Measurements from ENCODE around the gene FOXC2. TPM values are rescaled to one million over a fixed set of nuclear protein-coding genes. Genes with fewer than 3 reads are reported as not detected.

FOXC2 gene
- total and polyA plus RNA-seq, 10 of the 15 experiments (the other 5 are each of a cell fraction or from before 2014, with no cell fraction given): not detected

GRCh38 chr16:86571530-86571915, 4.9 kb downstream of the FOXC2 start (continued):
- TF ChIP-seq CTCF (IDR thresholded peaks at IDR 0.05 in 2 of 3, conservative IDR thresholded peaks at IDR 0.05 in 1 of 3; ENCODE audit: control insufficient read depth in 2 of 3, extremely low read depth in 1 of 3, insufficient read depth in 1 of 3, low read depth in 3 of 3, low read length in 3 of 3): no peak
- TF ChIP-seq MEF2B (IDR thresholded peaks at IDR 0.05; ENCODE audit: partially characterized antibody, poor library complexity, severe bottlenecking): no peak
- TF ChIP-seq HSF1 (IDR thresholded peaks at IDR 0.05; ENCODE audit: low read depth, low read length): no peak

- no peaks in the 10 kb centered on the region for H3K36me3 ChIP-seq (ENCODE audit: control insufficient read depth in 2 of 2, insufficient read depth in 2 of 2, low read length in 1 of 2)
- H3K79me2 ChIP-seq (ENCODE audit: control insufficient read depth, insufficient read depth, low read length): no peaks in the 10 kb centered on the region
- no peak for DNase-seq (ENCODE audit: low read depth, low spot score)
- no peak for FAIRE-seq
- no peak for ATAC-seq
- ChIA-PET RAD21 (ENCODE audit: unreplicated experiment) (no interaction called here), POLR2A (no interaction called here), SMC1A (ENCODE audit: uncharacterized antibody, unreplicated experiment) (no interaction called here), CTCF (no interaction called here)
- H3K4me1 ChIP-seq (ENCODE audit: control insufficient read depth, insufficient read depth, low read length): no peaks in the 10 kb centered on the region
- intact Hi-C loops (cut with micrococcal nuclease; ENCODE audit: unreplicated experiment) (no loop called here), in situ Hi-C loops (cut with MboI) (no loop called here)
- no peak overlapping the region for H3K9ac ChIP-seq (ENCODE audit: control insufficient read depth, insufficient read depth, low read length)
- no peak overlapping the region for H2AFZ ChIP-seq (ENCODE audit: control insufficient read depth, low read depth, low read length)
- H3K4me3 ChIP-seq: no peak overlapping the region
- H3K27me3 ChIP-seq (replicated peaks in 1 of 2; ENCODE audit: control insufficient read depth in 2 of 2, insufficient read depth in 2 of 2, low read length in 1 of 2): peaks cover 2 to 13% of the 10 kb centered on the region in 2 experiments; a peak in 3 of 4 replicates
- 59% methylated on average over 12 of the region's 12 CpGs for WGBS (ENCODE audit: insufficient coverage, insufficient replicate concordance, low lambda C conversion rate, missing lambda C conversion rate)
- no peak overlapping the region for H3K27ac ChIP-seq (ENCODE audit: control insufficient read depth, insufficient read depth)
- no peak overlapping the region for H3K4me2 ChIP-seq (ENCODE audit: control insufficient read depth, insufficient read depth)
- no TSS peak for BruUV-seq (replicated peaks)
- H4K20me1 ChIP-seq (ENCODE audit: control insufficient read depth, insufficient read depth): no peaks in the 10 kb centered on the region
- no peaks in the 10 kb centered on the region for H3K9me3 ChIP-seq (replicated peaks; ENCODE audit: control insufficient read depth, insufficient read depth, low read length)
- TF ChIP-seq NR2C2 (IDR thresholded peaks at IDR 0.05; ENCODE audit: borderline replicate concordance, control insufficient read depth, insufficient read length, low read depth) (no peak), ASH2L (IDR thresholded peaks at IDR 0.05; ENCODE audit: borderline replicate concordance, low read depth) (no peak), NR2F1 (conservative IDR thresholded peaks at IDR 0.05) (no peak), FOXM1 (IDR thresholded peaks at IDR 0.05; ENCODE audit: low read depth, low read length) (no peak), RFX5 (IDR thresholded peaks at IDR 0.05; ENCODE audit: low read depth, low read length) (no peak), IKZF1 (conservative IDR thresholded peaks at IDR 0.05) (no peak), MTA2 (IDR thresholded peaks at IDR 0.05; ENCODE audit: low read depth) (no peak), ZNF384 (IDR thresholded peaks at IDR 0.05; ENCODE audit: borderline replicate concordance, low read depth, low read length) (no peak), YY1 (IDR thresholded peaks at IDR 0.05; ENCODE audit: low read depth, low read length) (no peak), IRF4 (IDR thresholded peaks at IDR 0.05; ENCODE audit: low read depth, low read length) (no peak), TCF12 (IDR thresholded peaks at IDR 0.05; ENCODE audit: low read depth, low read length) (no peak)
- TF ChIP-seq, protein P1, sequence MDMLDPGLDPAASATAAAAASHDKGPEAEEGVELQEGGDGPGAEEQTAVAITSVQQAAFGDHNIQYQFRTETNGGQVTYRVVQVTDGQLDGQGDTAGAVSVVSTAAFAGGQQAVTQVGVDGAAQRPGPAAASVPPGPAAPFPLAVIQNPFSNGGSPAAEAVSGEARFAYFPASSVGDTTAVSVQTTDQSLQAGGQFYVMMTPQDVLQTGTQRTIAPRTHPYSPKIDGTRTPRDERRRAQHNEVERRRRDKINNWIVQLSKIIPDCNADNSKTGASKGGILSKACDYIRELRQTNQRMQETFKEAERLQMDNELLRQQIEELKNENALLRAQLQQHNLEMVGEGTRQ (IDR thresholded peaks at IDR 0.05; ENCODE audit: borderline replicate concordance, low read depth, low read length): no peak
- TF ChIP-seq, protein P2, sequence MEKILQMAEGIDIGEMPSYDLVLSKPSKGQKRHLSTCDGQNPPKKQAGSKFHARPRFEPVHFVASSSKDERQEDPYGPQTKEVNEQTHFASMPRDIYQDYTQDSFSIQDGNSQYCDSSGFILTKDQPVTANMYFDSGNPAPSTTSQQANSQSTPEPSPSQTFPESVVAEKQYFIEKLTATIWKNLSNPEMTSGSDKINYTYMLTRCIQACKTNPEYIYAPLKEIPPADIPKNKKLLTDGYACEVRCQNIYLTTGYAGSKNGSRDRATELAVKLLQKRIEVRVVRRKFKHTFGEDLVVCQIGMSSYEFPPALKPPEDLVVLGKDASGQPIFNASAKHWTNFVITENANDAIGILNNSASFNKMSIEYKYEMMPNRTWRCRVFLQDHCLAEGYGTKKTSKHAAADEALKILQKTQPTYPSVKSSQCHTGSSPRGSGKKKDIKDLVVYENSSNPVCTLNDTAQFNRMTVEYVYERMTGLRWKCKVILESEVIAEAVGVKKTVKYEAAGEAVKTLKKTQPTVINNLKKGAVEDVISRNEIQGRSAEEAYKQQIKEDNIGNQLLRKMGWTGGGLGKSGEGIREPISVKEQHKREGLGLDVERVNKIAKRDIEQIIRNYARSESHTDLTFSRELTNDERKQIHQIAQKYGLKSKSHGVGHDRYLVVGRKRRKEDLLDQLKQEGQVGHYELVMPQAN (conservative IDR thresholded peaks at IDR 0.05): no peak
These were observed 5.5 kb downstream of the FOXC2 start for GRCh38 chr16:86572041-86572521.
